Cortex of kidney (tissue), 1 donor: Measurements from ENCODE around the gene TBC1D30.

Experiments
- DNase-seq: peaks from one replicate; lab custom pipeline; 2025; lab: John Stamatoyannopoulos, UW

Gene TBC1D30

GRCh38 chr12:64912516-64913255 lies 88.2 kb downstream of the TBC1D30 start:
- DNase-seq, result no peak

DNA sequence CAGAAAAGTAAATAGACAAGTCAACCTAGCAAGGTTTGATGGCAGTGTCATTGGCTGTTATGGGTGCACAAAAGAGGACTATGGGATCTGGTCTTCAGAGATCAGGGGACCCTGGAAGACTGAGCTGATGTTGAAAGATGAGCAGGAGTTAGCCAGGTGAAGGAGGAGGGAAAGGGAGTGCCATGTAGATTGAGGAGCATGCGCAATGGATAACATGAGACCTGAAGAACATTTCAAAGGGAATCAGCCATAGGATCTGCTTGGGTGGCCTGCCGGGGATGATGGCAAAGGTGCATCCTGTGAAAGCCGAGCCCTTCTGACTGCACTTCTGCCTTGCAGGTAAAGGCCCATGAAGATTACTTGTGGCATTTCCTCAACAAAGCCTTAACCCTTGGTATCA lies 90.8 kb downstream of the TBC1D30 start:
- no peak for DNase-seq

DNA sequence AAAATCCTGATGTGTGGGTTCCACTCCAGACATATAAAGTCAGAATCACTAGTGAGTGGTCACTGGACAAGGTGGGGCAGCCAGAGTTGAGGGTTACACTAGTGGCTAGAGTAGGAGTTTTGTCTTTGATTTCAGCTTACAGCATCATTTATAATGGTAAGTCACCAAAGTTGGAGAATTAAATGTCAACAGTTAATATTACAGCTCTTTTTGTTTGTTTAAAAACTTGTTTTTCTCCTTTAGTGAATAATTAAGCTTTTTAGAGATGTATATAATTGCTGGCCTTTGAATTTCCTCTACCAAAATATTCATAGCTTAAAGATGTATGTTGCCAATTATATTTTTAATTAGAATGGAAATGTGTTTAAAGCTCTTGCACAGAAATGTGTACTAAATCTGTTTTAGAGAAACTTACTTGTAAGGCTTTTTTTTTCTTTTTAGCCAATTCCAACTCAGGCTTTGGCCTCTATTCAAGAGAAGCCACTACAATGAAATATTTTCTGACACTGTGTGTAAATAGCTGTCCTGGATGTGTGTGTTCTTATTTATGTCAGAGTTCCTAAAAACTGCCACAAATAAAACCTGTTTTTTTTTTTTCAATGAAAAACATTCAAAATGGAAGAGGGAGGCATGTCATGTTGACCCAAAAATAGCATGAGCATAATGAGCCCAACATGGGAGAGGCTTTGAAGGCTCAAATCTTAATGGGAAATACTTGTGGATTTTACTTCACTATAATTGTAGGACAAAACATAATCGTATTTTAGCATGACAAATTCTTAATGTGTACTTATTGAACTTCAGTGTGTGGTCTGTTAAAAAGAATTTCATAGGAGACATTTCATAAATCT lies 92.2 kb downstream of the TBC1D30 start:
- no peak for DNase-seq

DNA sequence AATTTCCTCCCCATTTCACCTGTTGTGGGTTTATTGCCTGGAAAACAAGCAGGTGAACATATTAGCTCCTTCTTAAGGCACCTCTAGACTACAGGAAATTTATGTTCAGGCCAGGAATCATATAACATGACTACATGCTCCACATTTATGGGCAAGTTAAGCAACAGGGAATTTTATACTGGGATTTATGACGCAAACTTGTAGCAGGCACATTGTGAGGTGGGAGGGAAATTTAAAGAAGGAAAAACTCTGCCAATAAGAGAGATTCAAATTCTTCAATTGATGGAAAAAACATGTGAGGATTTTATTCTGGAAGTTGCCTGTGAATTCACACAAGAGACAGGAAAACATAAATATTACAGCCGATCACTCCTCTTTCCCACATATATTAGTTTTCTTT lies 93.9 kb downstream of the TBC1D30 start:
- DNase-seq, result no peak

DNA sequence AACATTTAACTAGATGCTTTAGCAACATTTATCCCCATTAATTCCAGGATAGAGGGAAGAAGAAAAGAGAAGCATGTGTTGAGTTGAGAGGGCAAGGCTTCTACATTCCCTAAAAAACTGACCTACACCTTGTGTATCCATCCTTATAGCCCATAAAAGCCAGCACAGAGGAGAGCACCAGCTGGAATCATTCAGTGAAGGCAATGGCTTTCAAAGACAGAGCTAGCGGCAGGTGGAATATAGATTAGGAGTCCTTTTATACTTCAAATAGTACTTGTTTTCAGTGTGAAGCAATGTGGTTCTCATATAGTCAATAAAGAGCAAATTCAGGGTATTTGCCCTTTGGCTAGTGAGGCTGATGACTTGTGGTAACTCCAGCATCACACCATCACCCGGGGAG lies 94.4 kb downstream of the TBC1D30 start:
- DNase-seq, result no peak

GRCh38 chr12:64922853-64923252 lies 98.4 kb downstream of the TBC1D30 start:
- DNase-seq, result no peak

GRCh38 chr12:64923536-64923935 lies 99.1 kb downstream of the TBC1D30 start:
- no peak for DNase-seq
